Activated gamma-delta T cell (primary cell): Measurements from ENCODE around the gene SLC15A5.

ENCODE experiments used
- DNase-seq: peaks from one replicate; lab custom pipeline; 2025; lab: John Stamatoyannopoulos, UW

The SLC15A5 gene

GRCh38 chr12:16174282-16174681 lies 103.2 kb downstream of the SLC15A5 start:
- no peak for DNase-seq

GRCh38 chr12:16171348-16171747 lies 106.1 kb downstream of the SLC15A5 start:
- no peak for DNase-seq

GRCh38 chr12:16168078-16168477 lies 109.4 kb downstream of the SLC15A5 start:
- DNase-seq: no peak

- DNase-seq: no peak
Measured at GRCh38 chr12:16166563-16167470, 110.7 kb downstream of the SLC15A5 start.

GRCh38 chr12:16165506-16165905 lies 112.0 kb downstream of the SLC15A5 start:
- DNase-seq: no peak

GRCh38 chr12:16163901-16164300 lies 113.6 kb downstream of the SLC15A5 start:
- DNase-seq: no peak

- DNase-seq: no peak
Measured at GRCh38 chr12:16163146-16163545, 114.3 kb downstream of the SLC15A5 start.

- no peak for DNase-seq
Measured at GRCh38 chr12:16159571-16159970, 117.9 kb downstream of the SLC15A5 start.

- DNase-seq: no peak
Measured at GRCh38 chr12:16158050-16158449, 119.4 kb downstream of the SLC15A5 start.

GRCh38 chr12:16155938-16156337 lies 121.5 kb downstream of the SLC15A5 start:
- no peak for DNase-seq

GRCh38 chr12:16154990-16155389 lies 122.5 kb downstream of the SLC15A5 start:
- no peak for DNase-seq

GRCh38 chr12:16152885-16153673 lies 124.4 kb downstream of the SLC15A5 start:
- DNase-seq: no peak

GRCh38 chr12:16150276-16150675 lies 127.2 kb downstream of the SLC15A5 start:
- no peak for DNase-seq

- no peak for DNase-seq
Measured at GRCh38 chr12:16148938-16149337, 128.5 kb downstream of the SLC15A5 start.
